ENCODE data around the gene C10orf90.

The C10orf90 gene

GRCh38 chr10:126536148-126536547 is 134.3 kb downstream of the C10orf90 start:
- H2BK15ac ChIP-seq (ENCODE audit: low read length), result no peak overlapping the region
- no peak overlapping the region for H3K27ac ChIP-seq (replicated peaks; ENCODE audit: low read length)
- H3K4me1 ChIP-seq (ENCODE audit: control insufficient read depth in 2 of 2, insufficient read depth in 1 of 2, low read depth in 1 of 2, low read length in 2 of 2), result no peaks in the 10 kb centered on the region
- no peaks in the 10 kb centered on the region for H3K36me3 ChIP-seq (replicated peaks in 1 of 2; ENCODE audit: control insufficient read depth in 2 of 2, insufficient read depth in 2 of 2, low read length in 2 of 2)
- H3K14ac ChIP-seq (ENCODE audit: low read length), result peak overlapping the region; percentile 26
- H2AFZ ChIP-seq (ENCODE audit: low read length), result no peak overlapping the region
- H2BK120ac ChIP-seq (ENCODE audit: low read depth, low read length), result no peak overlapping the region
- no peak overlapping the region for H3K18ac ChIP-seq (ENCODE audit: low read length)
- H3K79me1 ChIP-seq (ENCODE audit: low read depth, low read length), result no peaks in the 10 kb centered on the region
- H3K4me2 ChIP-seq (ENCODE audit: insufficient read depth, low read length, poor library complexity, severe bottlenecking), result no peak overlapping the region
- H3K23ac ChIP-seq (ENCODE audit: low read depth, low read length, poor library complexity), result no peak overlapping the region
- H2AK5ac ChIP-seq (ENCODE audit: low read depth, low read length), result no peak overlapping the region
- H3K9ac ChIP-seq (ENCODE audit: low read depth, low read length, poor library complexity), result no peak overlapping the region
- no peak overlapping the region for H4K91ac ChIP-seq (ENCODE audit: low read depth, low read length, poor library complexity)
- H2BK12ac ChIP-seq (ENCODE audit: low read length), result no peak overlapping the region
- H3K9me3 ChIP-seq (replicated peaks in 1 of 2; ENCODE audit: control insufficient read depth in 2 of 2, insufficient read depth in 1 of 2, low read depth in 1 of 2, low read length in 2 of 2), result no peaks in the 10 kb centered on the region
- DNase-seq (ENCODE audit: low spot score), result peak; percentile 8
- H3K27me3 ChIP-seq (ENCODE audit: control insufficient read depth in 3 of 3, insufficient read depth in 3 of 3, low read depth in 1 of 3, low read length in 3 of 3), result no peaks in the 10 kb centered on the region
- WGBS, 2 donors (ENCODE audit: extremely low coverage in 2 of 2, insufficient read length in 2 of 2, insufficient replicate concordance in 1 of 2), result no CpG with 5 or more reads among the region's 10 CpGs
- no peak overlapping the region for H2BK5ac ChIP-seq (ENCODE audit: low read length)
- H4K8ac ChIP-seq (ENCODE audit: low read depth, low read length), result no peak overlapping the region
- H3K4me3 ChIP-seq (ENCODE audit: low read length in 2 of 2), result no peak overlapping the region
- no peak overlapping the region for H3K4ac ChIP-seq (ENCODE audit: low read length)

DNA sequence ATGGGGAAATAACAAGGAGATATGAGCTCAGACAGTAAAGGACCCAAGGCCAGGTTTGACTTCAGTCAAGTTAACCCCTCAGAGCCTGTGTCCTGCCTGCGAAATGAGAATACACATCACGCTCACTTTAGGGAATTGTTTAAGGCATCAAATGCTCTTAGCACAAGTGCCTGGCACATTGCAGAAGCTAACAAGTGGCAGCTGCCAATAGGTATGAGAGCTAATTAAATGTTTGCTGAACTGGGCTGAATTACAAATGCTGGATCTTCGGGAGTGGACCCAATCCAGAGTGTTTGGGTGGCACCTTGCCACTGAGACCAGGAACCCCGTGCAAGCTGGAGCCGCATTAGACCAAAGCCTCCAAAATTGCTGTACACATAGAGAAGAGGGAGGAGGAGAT is 136.8 kb downstream of the C10orf90 start:
- H4K8ac ChIP-seq (ENCODE audit: low read depth, low read length), result no peak overlapping the region
- no peak overlapping the region for H3K4ac ChIP-seq (ENCODE audit: low read length)
- no peak overlapping the region for H3K23ac ChIP-seq (ENCODE audit: low read depth, low read length, poor library complexity)
- no peaks in the 10 kb centered on the region for H3K79me1 ChIP-seq (ENCODE audit: low read depth, low read length)
- H3K4me3 ChIP-seq (ENCODE audit: low read length in 2 of 2), result no peak overlapping the region
- no CpG with 5 or more reads among the region's 5 CpGs for WGBS, 2 donors (ENCODE audit: extremely low coverage in 2 of 2, insufficient read length in 2 of 2, insufficient replicate concordance in 1 of 2)
- H3K9me3 ChIP-seq (replicated peaks in 1 of 2; ENCODE audit: control insufficient read depth in 2 of 2, insufficient read depth in 1 of 2, low read depth in 1 of 2, low read length in 2 of 2), result no peaks in the 10 kb centered on the region
- no peak overlapping the region for H2BK120ac ChIP-seq (ENCODE audit: low read depth, low read length)
- no peak for DNase-seq (ENCODE audit: low spot score)
- no peak overlapping the region for H3K18ac ChIP-seq (ENCODE audit: low read length)
- H3K4me2 ChIP-seq (ENCODE audit: insufficient read depth, low read length, poor library complexity, severe bottlenecking), result no peak overlapping the region
- H3K4me1 ChIP-seq (ENCODE audit: control insufficient read depth in 2 of 2, insufficient read depth in 1 of 2, low read depth in 1 of 2, low read length in 2 of 2), result no peaks in the 10 kb centered on the region
- H2BK15ac ChIP-seq (ENCODE audit: low read length), result no peak overlapping the region
- no peaks in the 10 kb centered on the region for H3K27me3 ChIP-seq (ENCODE audit: control insufficient read depth in 3 of 3, insufficient read depth in 3 of 3, low read depth in 1 of 3, low read length in 3 of 3)
- H2BK5ac ChIP-seq (ENCODE audit: low read length), result no peak overlapping the region
- H3K9ac ChIP-seq (ENCODE audit: low read depth, low read length, poor library complexity), result no peak overlapping the region
- H4K91ac ChIP-seq (ENCODE audit: low read depth, low read length, poor library complexity), result no peak overlapping the region
- no peak overlapping the region for H3K14ac ChIP-seq (ENCODE audit: low read length)
- H2AK5ac ChIP-seq (ENCODE audit: low read depth, low read length), result no peak overlapping the region
- H3K36me3 ChIP-seq (replicated peaks in 1 of 2; ENCODE audit: control insufficient read depth in 2 of 2, insufficient read depth in 2 of 2, low read length in 2 of 2), result no peaks in the 10 kb centered on the region
- H3K27ac ChIP-seq (replicated peaks; ENCODE audit: low read length), result no peak overlapping the region
- H2BK12ac ChIP-seq (ENCODE audit: low read length), result no peak overlapping the region
- no peak overlapping the region for H2AFZ ChIP-seq (ENCODE audit: low read length)

DNA sequence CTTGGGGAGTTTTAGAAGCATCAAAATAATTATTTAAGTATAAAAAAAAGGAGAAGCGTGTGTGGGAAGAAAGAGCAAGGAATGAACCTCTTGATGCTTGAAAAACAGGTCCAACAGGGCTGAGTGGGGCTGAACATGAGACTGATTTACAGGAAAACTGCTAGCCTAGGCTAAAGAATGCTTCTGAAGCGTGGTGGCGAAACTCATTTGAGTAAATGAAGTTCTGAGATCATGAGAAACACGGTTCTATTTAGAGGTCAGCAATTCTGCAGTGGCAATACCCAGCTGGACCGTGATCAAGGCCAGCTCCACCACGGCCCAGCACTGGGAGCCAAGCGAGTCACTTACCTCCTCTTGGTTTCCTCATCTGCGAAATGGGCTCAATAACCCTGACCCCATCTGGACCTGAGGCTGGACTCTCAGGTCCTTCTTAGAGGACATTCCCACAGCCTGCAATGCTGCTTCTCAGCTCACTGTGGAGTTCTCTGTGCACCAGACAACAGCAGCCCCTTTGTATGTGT is 142.1 kb downstream of the C10orf90 start:
- peak overlapping the region in 1 of 2 donors; percentile 52 for H3K4me3 ChIP-seq (ENCODE audit: low read length in 2 of 2)
- no peaks in the 10 kb centered on the region for H3K4me1 ChIP-seq (ENCODE audit: control insufficient read depth in 2 of 2, insufficient read depth in 1 of 2, low read depth in 1 of 2, low read length in 2 of 2)
- H2BK120ac ChIP-seq (ENCODE audit: low read depth, low read length), result no peak overlapping the region
- H3K4ac ChIP-seq (ENCODE audit: low read length), result no peak overlapping the region
- no peak overlapping the region for H2BK15ac ChIP-seq (ENCODE audit: low read length)
- no peak overlapping the region for H2AFZ ChIP-seq (ENCODE audit: low read length)
- H3K79me1 ChIP-seq (ENCODE audit: low read depth, low read length), result no peaks in the 10 kb centered on the region
- H3K4me2 ChIP-seq (ENCODE audit: insufficient read depth, low read length, poor library complexity, severe bottlenecking), result no peak overlapping the region
- H4K8ac ChIP-seq (ENCODE audit: low read depth, low read length), result no peak overlapping the region
- no peak overlapping the region for H4K91ac ChIP-seq (ENCODE audit: low read depth, low read length, poor library complexity)
- H2BK5ac ChIP-seq (ENCODE audit: low read length), result no peak overlapping the region
- no peak overlapping the region for H3K9ac ChIP-seq (ENCODE audit: low read depth, low read length, poor library complexity)
- H2AK5ac ChIP-seq (ENCODE audit: low read depth, low read length), result no peak overlapping the region
- WGBS, 2 donors (ENCODE audit: extremely low coverage in 2 of 2, insufficient read length in 2 of 2, insufficient replicate concordance in 1 of 2), result 100% methylated on average over 1 of the region's 8 CpGs; no CpG with 5 or more reads in 1 of the 2 donors
- no peak overlapping the region for H3K23ac ChIP-seq (ENCODE audit: low read depth, low read length, poor library complexity)
- H3K27ac ChIP-seq (replicated peaks; ENCODE audit: low read length), result no peak overlapping the region
- no peaks in the 10 kb centered on the region for H3K27me3 ChIP-seq (ENCODE audit: control insufficient read depth in 3 of 3, insufficient read depth in 3 of 3, low read depth in 1 of 3, low read length in 3 of 3)
- DNase-seq (ENCODE audit: low spot score), result no peak
- H3K14ac ChIP-seq (ENCODE audit: low read length), result no peak overlapping the region
- no peak overlapping the region for H3K18ac ChIP-seq (ENCODE audit: low read length)
- H3K9me3 ChIP-seq (replicated peaks in 1 of 2; ENCODE audit: control insufficient read depth in 2 of 2, insufficient read depth in 1 of 2, low read depth in 1 of 2, low read length in 2 of 2), result no peaks in the 10 kb centered on the region
- no peak overlapping the region for H2BK12ac ChIP-seq (ENCODE audit: low read length)
- H3K36me3 ChIP-seq (replicated peaks in 1 of 2; ENCODE audit: control insufficient read depth in 2 of 2, insufficient read depth in 2 of 2, low read length in 2 of 2), result no peaks in the 10 kb centered on the region

DNA sequence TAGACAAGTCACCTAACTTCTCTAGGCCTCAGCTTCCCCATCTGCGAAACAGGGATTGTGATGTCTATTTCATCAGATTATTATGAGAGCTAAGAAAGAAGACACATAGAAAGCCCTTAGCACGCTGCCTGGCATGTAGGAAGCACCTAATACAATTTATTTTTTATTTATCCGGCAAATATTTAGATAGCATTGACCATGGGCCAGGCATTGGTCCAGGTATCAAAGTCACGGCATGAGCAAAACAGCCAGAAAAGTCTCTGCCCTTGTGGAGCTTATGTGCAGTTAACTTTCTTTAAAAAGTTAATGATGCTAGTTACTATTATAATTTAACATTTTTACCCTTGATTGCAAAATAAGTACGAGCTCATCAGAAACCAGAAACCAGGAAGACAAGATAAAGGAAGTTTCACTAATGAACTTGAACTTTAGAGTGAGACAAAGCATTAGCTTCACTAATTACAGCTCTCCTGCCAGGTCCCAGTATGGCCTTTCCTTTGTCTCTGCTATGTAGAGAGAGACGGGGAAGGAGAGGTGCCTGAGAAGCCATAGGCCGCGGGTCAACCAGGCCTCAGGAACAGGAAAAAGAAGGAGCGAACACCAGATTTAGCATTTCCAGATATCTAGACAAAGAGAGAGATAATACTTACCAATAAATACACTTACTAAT is 142.7 kb downstream of the C10orf90 start:
- no peak overlapping the region for H4K91ac ChIP-seq (ENCODE audit: low read depth, low read length, poor library complexity)
- H2BK5ac ChIP-seq (ENCODE audit: low read length), result no peak overlapping the region
- no peak overlapping the region for H3K4me3 ChIP-seq (ENCODE audit: low read length in 2 of 2)
- no peak overlapping the region for H3K4ac ChIP-seq (ENCODE audit: low read length)
- no peaks in the 10 kb centered on the region for H3K79me1 ChIP-seq (ENCODE audit: low read depth, low read length)
- no peak for DNase-seq (ENCODE audit: low spot score)
- H2AFZ ChIP-seq (ENCODE audit: low read length), result no peak overlapping the region
- no peak overlapping the region for H2AK5ac ChIP-seq (ENCODE audit: low read depth, low read length)
- H2BK15ac ChIP-seq (ENCODE audit: low read length), result no peak overlapping the region
- no peaks in the 10 kb centered on the region for H3K27me3 ChIP-seq (ENCODE audit: control insufficient read depth in 3 of 3, insufficient read depth in 3 of 3, low read depth in 1 of 3, low read length in 3 of 3)
- no peak overlapping the region for H2BK12ac ChIP-seq (ENCODE audit: low read length)
- H3K9me3 ChIP-seq (replicated peaks in 1 of 2; ENCODE audit: control insufficient read depth in 2 of 2, insufficient read depth in 1 of 2, low read depth in 1 of 2, low read length in 2 of 2), result no peaks in the 10 kb centered on the region
- H3K4me2 ChIP-seq (ENCODE audit: insufficient read depth, low read length, poor library complexity, severe bottlenecking), result no peak overlapping the region
- no peak overlapping the region for H2BK120ac ChIP-seq (ENCODE audit: low read depth, low read length)
- no peaks in the 10 kb centered on the region for H3K36me3 ChIP-seq (replicated peaks in 1 of 2; ENCODE audit: control insufficient read depth in 2 of 2, insufficient read depth in 2 of 2, low read length in 2 of 2)
- H3K27ac ChIP-seq (replicated peaks; ENCODE audit: low read length), result no peak overlapping the region
- no peak overlapping the region for H3K14ac ChIP-seq (ENCODE audit: low read length)
- WGBS, 2 donors (ENCODE audit: extremely low coverage in 2 of 2, insufficient read length in 2 of 2, insufficient replicate concordance in 1 of 2), result no CpG with 5 or more reads among the region's 9 CpGs
- no peaks in the 10 kb centered on the region for H3K4me1 ChIP-seq (ENCODE audit: control insufficient read depth in 2 of 2, insufficient read depth in 1 of 2, low read depth in 1 of 2, low read length in 2 of 2)
- no peak overlapping the region for H4K8ac ChIP-seq (ENCODE audit: low read depth, low read length)
- H3K23ac ChIP-seq (ENCODE audit: low read depth, low read length, poor library complexity), result no peak overlapping the region
- H3K18ac ChIP-seq (ENCODE audit: low read length), result no peak overlapping the region
- H3K9ac ChIP-seq (ENCODE audit: low read depth, low read length, poor library complexity), result no peak overlapping the region
